ENCODE results near the gene RALGPS1.

Gene RALGPS1

DNA sequence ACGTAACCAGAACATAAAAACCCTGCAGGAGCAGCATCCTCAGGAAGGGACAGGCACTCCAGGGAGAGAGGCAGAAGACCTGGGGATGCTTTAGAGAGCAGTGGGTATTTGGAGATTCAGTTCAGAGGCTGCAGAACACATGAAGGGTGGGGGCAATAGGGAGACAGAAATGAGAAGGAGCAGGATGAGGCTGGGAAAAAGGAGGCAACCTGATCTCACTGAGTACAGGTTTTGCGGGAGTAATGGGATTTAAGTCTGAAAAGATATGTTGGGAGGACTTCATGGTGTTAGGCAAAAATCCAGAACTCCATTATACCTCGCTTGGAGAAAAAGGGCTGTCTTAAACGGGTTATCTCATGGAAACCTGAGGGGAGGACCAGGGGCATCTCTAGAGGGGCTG, 308.7 kb downstream of the RALGPS1 start:
- H3K36me3 ChIP-seq (ENCODE audit: control insufficient read depth, low read depth, low read length) = no peaks in the 10 kb centered on the region
- no peaks in the 10 kb centered on the region for H3K9me3 ChIP-seq (ENCODE audit: control insufficient read depth, low read depth, low read length)
- H3K27me3 ChIP-seq (ENCODE audit: control insufficient read depth, insufficient read depth, low read length) = peaks cover 27% of the 10 kb centered on the region

GRCh38 chr9:127223810-127224177, 309.2 kb downstream of the RALGPS1 start:
- Histone ChIP-seq H3K27me3 (ENCODE audit: control insufficient read depth, insufficient read depth, low read length) (peaks cover 27% of the 10 kb centered on the region), H3K36me3 (ENCODE audit: control insufficient read depth, low read depth, low read length) (no peaks in the 10 kb centered on the region), H3K9me3 (ENCODE audit: control insufficient read depth, low read depth, low read length) (no peaks in the 10 kb centered on the region), H3K4me1 (ENCODE audit: control insufficient read depth, low read depth, low read length) (peaks cover 7% of the 10 kb centered on the region), H3K9ac (ENCODE audit: low read length) (no peak overlapping the region), H3K4me3 (ENCODE audit: low read length) (peak overlapping the region; percentile 64), H3K27ac (ENCODE audit: low read length) (no peak overlapping the region)

More for the DNA sequence above, 308.7 kb downstream of the RALGPS1 start:
- peaks cover 7% of the 10 kb centered on the region for H3K4me1 ChIP-seq (ENCODE audit: control insufficient read depth, low read depth, low read length)
- no peak overlapping the region for H3K9ac ChIP-seq (ENCODE audit: low read length)
- no peak overlapping the region for H3K4me3 ChIP-seq (ENCODE audit: low read length)
- no peak overlapping the region for H3K27ac ChIP-seq (ENCODE audit: low read length)

DNA sequence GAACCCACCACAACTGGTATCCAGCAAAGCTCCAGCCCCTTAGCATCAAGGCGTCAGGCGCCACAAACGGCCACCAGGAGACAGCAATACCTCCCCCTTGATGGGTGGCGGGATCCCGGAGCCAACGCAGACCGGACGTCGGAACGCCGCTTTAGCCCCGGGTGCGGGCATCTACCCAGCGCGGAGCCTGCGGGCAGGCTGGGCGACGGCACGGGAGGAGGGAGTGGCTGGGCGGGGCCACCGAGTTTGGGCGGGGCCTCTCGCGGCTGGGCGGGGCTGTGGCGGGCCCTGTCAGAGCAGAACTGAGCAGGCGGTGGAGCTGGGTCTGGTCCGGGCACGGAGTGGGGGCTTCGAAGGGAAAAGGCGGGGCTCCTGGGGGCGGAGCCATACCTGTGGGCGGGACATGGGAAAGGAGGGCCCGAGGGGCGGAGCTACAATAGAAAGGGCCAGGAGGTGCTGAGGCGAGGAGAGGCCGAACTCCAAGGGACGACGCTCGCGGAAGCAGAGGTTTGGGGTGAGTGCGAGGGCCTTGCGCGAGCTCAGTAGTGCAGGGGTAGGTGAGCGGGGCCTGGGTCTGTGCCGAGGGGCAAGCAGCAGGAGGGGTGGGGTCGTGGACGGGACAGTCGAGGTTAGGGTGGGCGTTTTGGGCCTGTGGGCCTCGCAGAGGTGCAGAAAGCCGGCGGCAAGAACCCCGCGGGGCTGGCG, 309.7 kb downstream of the RALGPS1 start:
- Histone ChIP-seq H3K9ac (ENCODE audit: low read length) (peak overlapping the region; percentile 64), H3K27me3 (ENCODE audit: control insufficient read depth, insufficient read depth, low read length) (peaks cover 27% of the 10 kb centered on the region), H3K36me3 (ENCODE audit: control insufficient read depth, low read depth, low read length) (no peaks in the 10 kb centered on the region), H3K9me3 (ENCODE audit: control insufficient read depth, low read depth, low read length) (no peaks in the 10 kb centered on the region), H3K4me1 (ENCODE audit: control insufficient read depth, low read depth, low read length) (peaks cover 7% of the 10 kb centered on the region), H3K27ac (ENCODE audit: low read length) (no peak overlapping the region), H3K4me3 (ENCODE audit: low read length) (peak overlapping the region; percentile 69)

- Histone ChIP-seq H3K27me3 (ENCODE audit: control insufficient read depth, insufficient read depth, low read length) (peaks cover 27% of the 10 kb centered on the region), H3K4me3 (ENCODE audit: low read length) (peak overlapping the region; percentile 69), H3K9ac (ENCODE audit: low read length) (peak overlapping the region; percentile 64), H3K27ac (ENCODE audit: low read length) (no peak overlapping the region), H3K4me1 (ENCODE audit: control insufficient read depth, low read depth, low read length) (peaks cover 7% of the 10 kb centered on the region), H3K9me3 (ENCODE audit: control insufficient read depth, low read depth, low read length) (no peaks in the 10 kb centered on the region), H3K36me3 (ENCODE audit: control insufficient read depth, low read depth, low read length) (no peaks in the 10 kb centered on the region)
These were observed 310.5 kb downstream of the RALGPS1 start for GRCh38 chr9:127224883-127225739.

- H3K36me3 ChIP-seq (ENCODE audit: control insufficient read depth, low read depth, low read length) = no peaks in the 10 kb centered on the region
- no peak overlapping the region for H3K9ac ChIP-seq (ENCODE audit: low read length)
- peaks cover 7% of the 10 kb centered on the region for H3K4me1 ChIP-seq (ENCODE audit: control insufficient read depth, low read depth, low read length)
- no peak overlapping the region for H3K27ac ChIP-seq (ENCODE audit: low read length)
- peaks cover 27% of the 10 kb centered on the region for H3K27me3 ChIP-seq (ENCODE audit: control insufficient read depth, insufficient read depth, low read length)
- H3K4me3 ChIP-seq (ENCODE audit: low read length) = peak overlapping the region; percentile 38
- H3K9me3 ChIP-seq (ENCODE audit: control insufficient read depth, low read depth, low read length) = no peaks in the 10 kb centered on the region
These were observed 311.4 kb downstream of the RALGPS1 start for GRCh38 chr9:127225801-127226625.

GRCh38 chr9:127229691-127230417, 315.3 kb downstream of the RALGPS1 start:
- Histone ChIP-seq H3K4me1 (ENCODE audit: control insufficient read depth, low read depth, low read length) (no peaks in the 10 kb centered on the region), H3K9me3 (ENCODE audit: control insufficient read depth, low read depth, low read length) (no peaks in the 10 kb centered on the region), H3K27me3 (ENCODE audit: control insufficient read depth, insufficient read depth, low read length) (peaks cover 16% of the 10 kb centered on the region), H3K9ac (ENCODE audit: low read length) (no peak overlapping the region), H3K27ac (ENCODE audit: low read length) (no peak overlapping the region), H3K4me3 (ENCODE audit: low read length) (no peak overlapping the region), H3K36me3 (ENCODE audit: control insufficient read depth, low read depth, low read length) (no peaks in the 10 kb centered on the region)

GRCh38 chr9:127231666-127232065, 317.1 kb downstream of the RALGPS1 start:
- H3K9me3 ChIP-seq (ENCODE audit: control insufficient read depth, low read depth, low read length) = no peaks in the 10 kb centered on the region
- no peak overlapping the region for H3K9ac ChIP-seq (ENCODE audit: low read length)
- H3K4me1 ChIP-seq (ENCODE audit: control insufficient read depth, low read depth, low read length) = no peaks in the 10 kb centered on the region
- H3K27me3 ChIP-seq (ENCODE audit: control insufficient read depth, insufficient read depth, low read length) = peaks cover 6% of the 10 kb centered on the region
- no peak overlapping the region for H3K4me3 ChIP-seq (ENCODE audit: low read length)
- no peak overlapping the region for H3K27ac ChIP-seq (ENCODE audit: low read length)
- no peaks in the 10 kb centered on the region for H3K36me3 ChIP-seq (ENCODE audit: control insufficient read depth, low read depth, low read length)

GRCh38 chr9:127232833-127233549, 318.4 kb downstream of the RALGPS1 start:
- Histone ChIP-seq H3K27ac (ENCODE audit: low read length) (no peak overlapping the region), H3K9me3 (ENCODE audit: control insufficient read depth, low read depth, low read length) (no peaks in the 10 kb centered on the region), H3K27me3 (ENCODE audit: control insufficient read depth, insufficient read depth, low read length) (no peaks in the 10 kb centered on the region), H3K4me1 (ENCODE audit: control insufficient read depth, low read depth, low read length) (no peaks in the 10 kb centered on the region), H3K36me3 (ENCODE audit: control insufficient read depth, low read depth, low read length) (peaks cover 5% of the 10 kb centered on the region), H3K9ac (ENCODE audit: low read length) (no peak overlapping the region), H3K4me3 (ENCODE audit: low read length) (no peak overlapping the region)

GRCh38 chr9:127233550-127233949, 319.0 kb downstream of the RALGPS1 start:
- H3K9me3 ChIP-seq (ENCODE audit: control insufficient read depth, low read depth, low read length) = no peaks in the 10 kb centered on the region
- no peak overlapping the region for H3K9ac ChIP-seq (ENCODE audit: low read length)
- H3K27me3 ChIP-seq (ENCODE audit: control insufficient read depth, insufficient read depth, low read length) = no peaks in the 10 kb centered on the region
- H3K36me3 ChIP-seq (ENCODE audit: control insufficient read depth, low read depth, low read length) = peaks cover 5% of the 10 kb centered on the region
- H3K4me3 ChIP-seq (ENCODE audit: low read length) = no peak overlapping the region
- H3K4me1 ChIP-seq (ENCODE audit: control insufficient read depth, low read depth, low read length) = no peaks in the 10 kb centered on the region
- H3K27ac ChIP-seq (ENCODE audit: low read length) = no peak overlapping the region

- Histone ChIP-seq H3K9ac (ENCODE audit: low read length) (no peak overlapping the region), H3K27ac (ENCODE audit: low read length) (no peak overlapping the region), H3K27me3 (ENCODE audit: control insufficient read depth, insufficient read depth, low read length) (no peaks in the 10 kb centered on the region), H3K4me1 (ENCODE audit: control insufficient read depth, low read depth, low read length) (no peaks in the 10 kb centered on the region), H3K4me3 (ENCODE audit: low read length) (no peak overlapping the region), H3K9me3 (ENCODE audit: control insufficient read depth, low read depth, low read length) (no peaks in the 10 kb centered on the region), H3K36me3 (ENCODE audit: control insufficient read depth, low read depth, low read length) (peaks cover 5% of the 10 kb centered on the region)
These were observed 319.4 kb downstream of the RALGPS1 start for GRCh38 chr9:127233989-127234388.

Measured in iPS-18a (cell line).